ENCODE data around the gene PADI4.

Gene PADI4

GRCh38 chr1:17352419-17352909 is 44.5 kb downstream of the PADI4 start:
- no peak for DNase-seq

- DNase-seq, result no peak
Observed at GRCh38 chr1:17355898-17356297, 47.9 kb downstream of the PADI4 start.

GRCh38 chr1:17356387-17357026 is 48.5 kb downstream of the PADI4 start:
- DNase-seq, result no peak

- no peak for DNase-seq
Observed at GRCh38 chr1:17358557-17358956, 50.6 kb downstream of the PADI4 start.

- DNase-seq, result no peak
Observed at GRCh38 chr1:17359031-17359430, 51.0 kb downstream of the PADI4 start.

GRCh38 chr1:17359808-17360207 is 51.8 kb downstream of the PADI4 start:
- no peak for DNase-seq

- DNase-seq, result no peak
Observed at GRCh38 chr1:17360272-17360956, 52.4 kb downstream of the PADI4 start.

GRCh38 chr1:17361687-17362086 is 53.7 kb downstream of the PADI4 start:
- DNase-seq, result no peak

GRCh38 chr1:17363351-17363750 is 55.4 kb downstream of the PADI4 start:
- no peak for DNase-seq

- no peak for DNase-seq
Observed at GRCh38 chr1:17363771-17364170, 55.8 kb downstream of the PADI4 start.

GRCh38 chr1:17365293-17365692 is 57.3 kb downstream of the PADI4 start:
- DNase-seq, result no peak

GRCh38 chr1:17369466-17369865 is 61.5 kb downstream of the PADI4 start:
- DNase-seq, result no peak

- DNase-seq, result no peak
Observed at GRCh38 chr1:17370618-17371017, 62.6 kb downstream of the PADI4 start.

GRCh38 chr1:17371896-17372295 is 63.9 kb downstream of the PADI4 start, which contains the start of gene PADI6:
Gene PADI6, plus strand, starts transcription at chr1:17372196. Its CDS starts 50 bp downstream, at chr1:17372246.
- no peak for DNase-seq

GRCh38 chr1:17372955-17373354 is 65.0 kb downstream of the PADI4 start:
- DNase-seq, result no peak

GRCh38 chr1:17375651-17376050 is 67.7 kb downstream of the PADI4 start:
- DNase-seq, result no peak

- DNase-seq, result no peak
Observed at GRCh38 chr1:17377325-17377953, 69.4 kb downstream of the PADI4 start.

- no peak for DNase-seq
Observed at GRCh38 chr1:17381161-17381560, 73.2 kb downstream of the PADI4 start.

GRCh38 chr1:17392199-17392740 is 84.3 kb downstream of the PADI4 start:
- no peak for DNase-seq

GRCh38 chr1:17393230-17393629 is 85.2 kb downstream of the PADI4 start:
- DNase-seq, result peak; percentile 30

GRCh38 chr1:17397910-17398695 is 90.1 kb downstream of the PADI4 start:
- DNase-seq, result peak; percentile 20

GRCh38 chr1:17400725-17401341 is 92.8 kb downstream of the PADI4 start:
- no peak for DNase-seq
